Measurements from ENCODE around the gene ICAM1.

Gene ICAM1

DNA sequence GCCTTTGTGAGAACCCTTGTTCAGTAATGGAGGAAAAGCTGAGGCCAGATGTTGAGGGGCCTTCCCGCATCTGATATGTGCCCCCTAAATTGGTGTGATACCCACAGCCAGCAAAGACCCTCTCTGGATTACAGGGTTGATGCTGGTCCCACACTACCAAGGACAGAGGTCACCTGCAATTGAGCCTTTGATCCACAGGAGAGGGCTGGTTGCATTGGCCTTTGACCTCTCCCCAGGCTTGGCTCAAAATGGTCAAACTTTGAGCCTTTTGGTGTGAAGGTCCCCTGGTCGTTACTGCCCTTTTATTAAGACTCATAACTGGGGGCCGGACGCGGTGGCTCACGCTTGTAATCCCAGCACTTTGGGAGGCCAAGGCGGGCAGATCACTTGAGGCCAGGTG, 27.3 kb upstream of the ICAM1 start:
- DNase-seq (ENCODE audit: low read depth in 2 of 2) = no peak

DNA sequence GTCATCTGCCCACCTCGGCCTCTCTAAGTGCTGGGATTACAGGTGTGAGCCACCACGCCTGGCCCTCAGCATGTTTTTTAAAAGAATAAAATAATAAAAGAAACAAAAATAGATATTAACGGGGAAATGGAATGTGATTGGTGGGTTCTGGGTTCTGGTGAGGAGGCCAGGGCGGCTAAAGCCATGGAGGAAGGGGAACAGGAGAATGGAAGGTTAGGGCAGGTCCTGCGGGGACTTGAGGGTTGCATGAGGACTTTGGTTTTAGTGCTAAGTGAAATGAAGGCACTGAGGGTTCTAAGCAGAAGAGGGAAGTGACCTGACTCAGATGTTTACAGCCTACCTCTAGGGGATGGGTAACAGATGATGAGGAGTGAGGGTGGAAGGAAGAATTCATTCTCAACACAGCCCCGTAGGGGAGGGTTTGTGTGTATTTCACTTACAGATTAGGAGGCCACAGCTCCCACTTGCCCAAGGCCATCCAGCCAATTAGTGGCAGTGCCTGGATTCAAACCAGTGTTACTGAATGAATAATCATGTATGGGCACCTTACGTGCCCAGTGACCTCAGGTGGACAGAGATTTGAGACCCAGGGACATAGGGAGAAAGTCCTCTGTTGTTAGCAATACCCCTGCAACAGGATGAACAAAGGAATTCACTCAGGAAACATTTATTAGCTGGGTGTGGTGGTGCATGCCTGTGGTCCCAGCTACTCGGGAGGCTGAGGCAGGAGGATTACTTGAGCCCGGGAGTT, 25.6 kb upstream of the ICAM1 start:
- DNase-seq (ENCODE audit: low read depth in 2 of 2) = no peak

DNA sequence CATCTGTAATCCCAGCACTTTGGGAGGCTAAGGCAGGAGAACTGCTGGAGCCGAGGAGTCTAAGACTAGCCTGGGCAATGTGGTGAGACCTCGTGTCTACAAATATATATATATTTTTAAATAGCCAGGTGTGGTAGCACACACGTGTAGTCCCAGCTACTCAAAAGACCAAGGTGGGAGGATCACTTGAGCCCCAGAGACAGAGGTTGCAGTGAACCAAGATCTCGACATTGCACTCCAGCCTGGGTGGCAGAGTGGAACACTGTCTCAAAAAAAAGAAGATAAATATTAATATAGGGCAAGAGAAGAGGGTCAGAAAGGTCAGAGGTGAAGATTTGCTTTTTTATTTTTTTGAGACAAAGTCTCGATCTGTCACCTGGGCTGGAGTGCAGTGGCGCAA, 24.4 kb upstream of the ICAM1 start:
- no peak for DNase-seq (ENCODE audit: low read depth in 2 of 2)

DNA sequence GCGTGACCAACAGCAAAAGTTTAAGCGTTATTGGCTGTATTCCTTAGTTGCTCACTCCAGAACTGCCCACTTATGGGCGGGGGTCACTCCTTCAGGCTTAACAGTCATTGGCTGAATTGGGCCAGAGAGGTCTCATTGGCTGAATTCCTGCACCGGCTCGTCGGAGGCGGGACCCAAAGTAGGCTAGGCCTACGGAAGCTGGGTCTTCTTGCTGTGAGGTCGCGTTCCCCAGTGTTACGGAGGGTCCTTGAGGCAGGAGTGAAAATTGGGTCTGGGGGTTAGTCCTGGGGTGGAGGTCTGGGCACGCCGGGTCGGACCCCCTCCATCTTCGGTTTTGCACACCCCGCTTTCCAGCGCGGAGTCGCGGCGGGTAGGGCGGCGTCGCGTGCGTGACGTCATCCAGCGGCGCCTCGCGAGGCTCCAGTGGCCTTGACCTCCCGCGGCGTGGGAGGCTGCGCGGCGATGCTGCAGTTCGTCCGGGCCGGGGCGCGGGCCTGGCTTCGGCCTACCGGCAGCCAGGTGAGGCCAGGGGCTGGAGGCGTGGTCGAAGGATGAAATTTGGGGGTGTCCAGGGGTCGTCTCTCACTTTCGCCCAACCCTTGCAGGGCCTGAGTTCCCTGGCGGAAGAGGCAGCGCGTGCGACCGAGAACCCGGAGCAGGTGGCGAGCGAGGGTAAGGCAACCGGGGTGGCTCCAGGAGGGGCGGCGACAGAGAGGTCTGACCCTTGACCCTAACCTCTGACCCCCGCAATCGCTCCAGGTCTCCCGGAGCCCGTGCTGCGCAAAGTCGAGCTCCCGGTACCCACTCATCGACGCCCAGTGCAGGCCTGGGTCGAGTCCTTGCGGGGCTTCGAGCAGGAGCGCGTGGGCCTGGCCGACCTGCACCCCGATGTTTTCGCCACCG, 18.9 kb upstream of the ICAM1 start, which contains the start of gene MRPL4:
Gene MRPL4, plus strand, starts transcription at position 423 of the 903 bp plus-strand sequence. Its CDS starts 40 bp downstream, at position 463.
- DNase-seq (ENCODE audit: low read depth in 2 of 2) = peak; percentile 89 to 94

DNA sequence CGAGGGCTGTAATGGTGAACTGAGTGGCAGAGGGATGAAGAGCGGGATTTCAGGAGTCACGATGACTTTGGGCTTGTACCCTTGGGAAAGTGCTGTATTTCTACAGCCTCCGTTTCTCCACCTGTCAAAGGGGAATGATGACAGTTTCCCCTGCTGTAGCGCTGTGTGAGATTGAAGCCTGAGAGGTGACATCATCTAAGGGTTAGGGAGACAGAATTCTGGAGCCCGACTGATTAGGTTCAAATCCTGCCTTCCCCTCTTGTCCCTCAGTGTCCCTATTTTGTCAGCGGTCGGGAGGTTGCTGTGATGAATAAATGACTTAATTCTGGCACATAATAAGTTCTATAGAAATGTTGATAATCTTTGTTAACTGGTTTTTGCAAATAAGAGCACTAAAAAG, 18.2 kb upstream of the ICAM1 start:
- DNase-seq (ENCODE audit: low read depth in 2 of 2) = no peak

DNA sequence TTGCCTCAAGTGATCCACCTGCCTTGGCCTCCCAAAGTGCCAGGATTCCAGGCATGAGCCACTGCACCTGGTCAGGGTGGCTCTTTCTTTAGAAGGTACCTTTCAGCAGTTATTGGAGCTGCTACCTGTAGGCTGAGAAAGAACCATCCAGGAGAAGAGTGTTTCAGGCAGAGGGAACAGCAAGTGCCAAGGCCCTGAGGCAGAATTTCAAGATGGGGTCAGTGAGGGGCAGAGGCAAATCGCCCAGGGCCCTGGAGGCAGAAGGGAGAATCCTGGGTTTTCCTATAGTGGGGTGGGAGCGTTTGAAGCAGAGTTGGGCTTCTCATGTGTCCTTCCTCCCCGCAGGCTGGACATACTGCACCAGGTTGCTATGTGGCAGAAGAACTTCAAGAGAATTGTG, 16.7 kb upstream of the ICAM1 start:
- DNase-seq (ENCODE audit: low read depth in 2 of 2) = no peak

DNA sequence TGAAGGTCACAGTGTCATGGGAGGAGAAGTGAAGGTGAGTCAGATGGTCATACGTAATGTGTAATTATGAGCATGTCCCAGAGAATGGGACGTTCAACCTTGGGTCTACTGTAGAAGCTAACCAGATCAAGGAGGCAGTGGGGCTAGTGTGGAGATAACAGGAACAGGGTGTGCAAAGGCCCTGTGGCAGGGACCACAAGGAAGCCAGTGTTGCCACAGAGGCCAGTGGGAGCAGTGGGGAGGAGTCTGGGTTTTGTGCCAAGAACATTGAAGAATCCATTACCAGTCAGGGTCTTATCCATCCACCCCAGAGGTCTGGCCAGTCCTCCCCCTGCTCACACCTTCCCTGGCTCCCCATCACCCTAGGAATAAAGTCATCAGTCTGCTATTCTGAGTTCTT, 15.6 kb upstream of the ICAM1 start:
- DNase-seq (ENCODE audit: low read depth in 2 of 2) = no peak

DNA sequence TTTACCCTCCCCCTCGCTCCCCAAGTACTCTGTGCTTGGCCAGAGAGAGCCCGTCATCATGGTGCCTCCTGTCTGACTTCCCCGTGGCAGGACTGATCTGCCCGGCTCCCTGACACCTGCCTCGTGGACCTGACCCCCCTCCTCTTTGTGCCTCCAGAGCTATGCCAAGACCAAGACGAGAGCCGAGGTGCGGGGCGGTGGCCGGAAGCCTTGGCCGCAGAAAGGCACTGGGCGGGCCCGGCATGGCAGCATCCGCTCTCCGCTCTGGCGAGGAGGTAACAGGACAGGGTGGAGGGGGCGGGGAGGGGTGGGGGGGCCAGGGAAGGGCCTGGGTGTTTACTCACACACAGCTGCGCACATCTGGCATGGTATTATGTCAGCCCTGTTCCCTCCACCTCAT, 14.4 kb upstream of the ICAM1 start:
- DNase-seq (ENCODE audit: low read depth in 2 of 2) = no peak

DNA sequence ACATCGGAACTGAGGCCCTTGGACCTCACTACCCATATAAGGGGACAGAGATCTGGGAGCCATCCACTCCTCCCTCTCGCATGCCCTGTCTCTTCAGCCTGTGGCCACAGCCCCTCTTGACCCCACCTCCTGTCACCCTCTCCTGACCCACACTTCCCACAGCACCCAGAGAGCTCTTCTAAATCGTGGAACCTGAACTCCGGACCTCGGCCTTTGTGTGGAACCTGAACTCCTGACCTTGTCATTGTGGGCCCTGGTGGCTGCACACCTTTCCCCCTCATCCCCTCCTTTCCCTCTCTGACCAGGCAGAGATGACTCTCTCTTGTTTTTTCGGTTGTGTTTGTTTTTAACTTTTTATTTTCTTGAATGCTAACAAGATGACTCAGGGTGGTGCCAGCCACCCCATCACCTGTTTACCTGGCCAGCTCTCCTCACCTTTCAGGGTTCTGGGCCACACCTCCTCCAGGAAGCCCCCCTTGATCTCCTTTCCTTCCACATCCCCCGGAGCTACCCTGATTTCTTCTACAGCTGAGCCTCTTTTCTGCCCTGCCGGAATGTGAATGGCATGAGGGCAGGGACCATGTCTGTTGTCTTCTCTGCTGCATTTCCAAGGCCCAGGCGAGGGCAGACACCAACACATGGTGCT, 13.8 kb upstream of the ICAM1 start:
- no peak for DNase-seq (ENCODE audit: low read depth in 2 of 2)

DNA sequence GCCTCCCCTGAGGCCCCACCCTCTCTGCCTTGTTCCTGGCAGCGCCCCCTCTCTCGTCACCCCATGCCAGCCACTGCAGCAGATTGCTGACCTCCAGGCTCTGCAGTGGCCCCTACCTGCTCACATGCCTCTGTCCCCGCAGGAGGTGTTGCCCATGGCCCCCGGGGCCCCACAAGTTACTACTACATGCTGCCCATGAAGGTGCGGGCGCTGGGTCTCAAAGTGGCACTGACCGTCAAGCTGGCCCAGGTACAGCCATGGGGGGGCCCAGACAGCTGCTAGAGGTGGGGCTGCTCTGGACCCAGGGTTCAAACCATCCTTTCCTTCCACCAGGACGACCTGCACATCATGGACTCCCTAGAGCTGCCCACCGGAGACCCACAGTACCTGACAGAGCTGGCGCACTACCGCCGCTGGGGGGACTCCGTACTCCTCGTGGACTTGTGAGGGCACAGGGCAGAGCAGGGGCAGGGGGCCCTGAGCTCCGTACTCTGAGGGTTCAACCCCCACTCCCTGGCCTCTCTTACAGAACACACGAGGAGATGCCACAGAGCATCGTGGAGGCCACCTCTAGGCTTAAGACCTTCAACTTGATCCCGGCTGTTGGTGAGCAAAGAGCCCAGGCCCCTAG, 12.7 kb upstream of the ICAM1 start:
- no peak for DNase-seq (ENCODE audit: low read depth in 2 of 2)

DNA sequence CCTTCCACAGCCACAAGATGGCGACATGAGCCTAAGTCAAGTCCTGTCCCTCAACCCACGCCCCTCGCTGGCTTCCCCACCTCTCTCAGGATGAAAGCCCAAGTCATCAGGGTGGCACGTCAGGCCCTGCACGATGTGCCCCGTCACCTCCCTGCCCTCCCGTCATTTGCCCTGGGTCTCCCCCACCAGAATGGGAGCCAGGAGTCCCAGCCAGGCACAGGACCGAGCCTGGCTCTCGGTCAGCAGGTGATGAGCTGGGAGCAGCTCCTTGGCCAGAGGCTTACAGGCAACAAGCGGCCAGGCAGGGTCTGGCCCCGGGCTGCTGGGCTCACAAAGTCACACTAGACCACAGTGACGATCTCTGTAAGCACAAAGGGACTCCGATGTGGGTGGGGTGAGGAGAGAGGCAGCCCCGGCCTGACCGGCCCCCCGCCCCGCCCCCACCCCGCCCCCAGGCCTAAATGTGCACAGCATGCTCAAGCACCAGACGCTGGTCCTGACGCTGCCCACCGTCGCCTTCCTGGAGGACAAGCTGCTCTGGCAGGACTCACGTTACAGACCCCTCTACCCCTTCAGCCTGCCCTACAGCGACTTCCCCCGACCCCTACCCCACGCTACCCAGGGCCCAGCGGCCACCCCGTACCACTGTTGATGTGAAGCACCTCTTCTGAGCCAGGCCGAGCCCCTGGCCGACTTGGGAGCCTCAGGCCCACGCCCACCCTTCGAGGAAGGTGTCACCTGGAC, 11.6 kb upstream of the ICAM1 start:
- peak; percentile 80 to 89 for DNase-seq (ENCODE audit: low read depth in 2 of 2)

DNA sequence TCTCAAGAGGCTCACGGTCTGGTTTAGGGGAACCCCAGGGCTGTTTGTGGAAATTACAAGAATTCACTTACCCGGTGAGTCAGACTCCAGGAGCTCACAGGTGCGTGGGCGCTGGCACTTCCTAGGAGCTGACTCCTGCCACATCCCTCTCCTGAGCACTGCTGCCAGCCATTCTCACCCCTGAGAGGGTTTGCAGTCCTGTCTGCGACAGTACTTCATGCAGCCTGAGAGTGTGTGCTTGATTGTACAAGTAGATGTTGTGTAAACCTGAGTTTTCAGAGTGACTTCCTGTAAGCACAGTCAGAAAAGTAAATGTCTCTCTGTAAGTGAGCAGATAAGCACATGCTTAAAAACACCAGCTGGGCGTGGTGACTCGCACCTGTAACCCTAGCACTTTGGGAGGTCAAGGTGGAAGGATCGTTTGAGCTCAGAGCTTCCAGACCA, 10.8 kb upstream of the ICAM1 start:
- no peak for DNase-seq (ENCODE audit: low read depth in 2 of 2)

DNA sequence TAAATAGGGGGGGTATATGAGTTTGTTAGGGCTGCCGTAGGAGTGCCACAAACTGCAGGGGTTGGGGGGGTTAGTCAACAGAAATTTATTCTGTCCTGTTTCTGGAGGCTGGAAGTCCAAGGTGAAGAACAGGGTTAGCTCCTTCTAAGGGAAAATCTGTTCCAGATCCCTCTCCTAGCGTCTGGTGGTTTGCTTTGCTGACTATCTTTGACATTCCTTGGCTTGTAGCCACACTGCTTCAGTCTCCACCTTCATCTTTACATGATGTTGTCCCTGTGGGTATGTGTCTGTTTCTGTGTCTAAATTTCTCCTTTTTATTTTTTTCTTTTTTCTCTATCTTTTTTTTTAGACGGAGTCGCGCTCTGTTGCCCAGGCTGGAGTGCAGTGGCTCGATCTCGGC, 8.1 kb upstream of the ICAM1 start:
- no peak for DNase-seq (ENCODE audit: low read depth in 2 of 2)

DNA sequence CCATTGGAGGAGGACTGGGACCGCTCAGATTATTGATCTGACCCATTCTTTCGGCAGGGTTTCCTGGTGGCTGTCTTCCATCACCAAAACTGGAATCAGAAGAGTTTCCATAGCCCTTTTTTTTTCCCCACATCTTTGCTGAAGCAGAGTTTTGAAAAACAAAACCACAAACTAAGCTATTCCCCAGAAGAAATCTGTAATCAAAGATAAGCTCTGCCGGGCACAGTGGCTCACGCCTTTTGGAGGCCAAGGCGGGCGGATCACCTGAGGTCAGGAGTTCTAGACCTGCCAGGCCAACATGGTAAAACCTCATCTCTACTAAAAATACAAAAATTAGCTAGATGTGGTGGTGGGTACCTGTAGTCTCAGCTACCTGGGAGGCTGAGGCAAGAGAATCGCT, 4.2 kb upstream of the ICAM1 start:
- DNase-seq (ENCODE audit: low read depth in 2 of 2) = no peak

DNA sequence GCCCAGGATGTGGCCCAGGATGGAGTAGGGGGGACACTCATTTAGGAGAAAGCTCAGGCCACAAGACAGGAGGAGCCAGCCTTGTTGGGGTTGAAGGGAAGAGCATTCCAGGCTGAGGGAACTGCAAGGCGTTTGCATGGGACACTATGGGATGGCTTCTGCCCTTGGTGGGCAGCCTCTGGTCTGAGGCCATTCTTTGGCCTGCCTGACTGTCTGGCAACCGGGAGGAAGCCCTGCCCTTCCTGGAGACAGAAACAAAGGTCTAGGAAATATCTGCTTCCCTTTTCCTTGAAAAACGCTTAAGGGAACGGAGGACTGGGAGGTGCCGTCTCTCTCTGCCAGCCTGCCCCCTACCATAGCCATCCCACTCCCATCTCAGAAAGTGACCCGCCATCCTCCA, 2.8 kb upstream of the ICAM1 start:
- no peak for DNase-seq (ENCODE audit: low read depth in 2 of 2)

DNA sequence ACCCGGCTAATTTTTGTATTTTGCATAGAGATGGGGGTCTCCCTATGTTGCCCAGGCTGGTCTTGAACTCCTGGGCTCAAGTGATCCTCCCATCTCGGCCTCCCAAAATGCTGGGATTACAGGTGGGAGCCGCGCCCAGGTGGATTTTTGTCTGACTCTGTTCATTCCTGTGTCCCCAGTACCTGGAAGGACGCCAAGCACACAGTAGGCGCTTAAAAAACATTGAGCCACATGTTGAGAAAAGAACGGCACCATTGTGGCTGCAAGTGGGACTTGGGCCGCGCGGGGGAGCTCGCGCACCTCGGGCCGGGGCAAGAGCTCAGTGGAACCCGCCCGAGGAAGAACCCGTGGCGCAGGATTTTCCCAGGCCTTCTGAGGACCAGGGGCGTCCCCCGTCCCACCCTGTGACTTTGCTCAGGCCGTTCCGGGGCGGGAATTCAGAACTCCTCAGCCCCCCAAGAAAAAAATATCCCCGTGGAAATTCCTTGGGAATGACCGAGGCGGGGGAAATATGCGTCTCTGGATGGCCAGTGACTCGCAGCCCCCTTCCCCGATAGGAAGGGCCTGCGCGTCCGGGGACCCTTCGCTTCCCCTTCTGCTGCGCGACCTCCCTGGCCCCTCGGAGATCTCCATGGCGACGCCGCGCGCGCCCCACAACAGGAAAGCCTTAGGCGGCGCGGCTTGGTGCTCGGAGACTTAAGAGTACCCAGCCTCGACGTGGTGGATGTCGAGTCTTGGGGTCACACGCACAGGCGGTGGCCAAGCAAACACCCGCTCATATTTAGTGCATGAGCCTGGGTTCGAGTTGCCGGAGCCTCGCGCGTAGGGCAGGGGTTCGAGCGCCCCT, 1.4 kb upstream of the ICAM1 start:
- DNase-seq (ENCODE audit: low read depth in 2 of 2) = peak; percentile 67 to 79

DNA sequence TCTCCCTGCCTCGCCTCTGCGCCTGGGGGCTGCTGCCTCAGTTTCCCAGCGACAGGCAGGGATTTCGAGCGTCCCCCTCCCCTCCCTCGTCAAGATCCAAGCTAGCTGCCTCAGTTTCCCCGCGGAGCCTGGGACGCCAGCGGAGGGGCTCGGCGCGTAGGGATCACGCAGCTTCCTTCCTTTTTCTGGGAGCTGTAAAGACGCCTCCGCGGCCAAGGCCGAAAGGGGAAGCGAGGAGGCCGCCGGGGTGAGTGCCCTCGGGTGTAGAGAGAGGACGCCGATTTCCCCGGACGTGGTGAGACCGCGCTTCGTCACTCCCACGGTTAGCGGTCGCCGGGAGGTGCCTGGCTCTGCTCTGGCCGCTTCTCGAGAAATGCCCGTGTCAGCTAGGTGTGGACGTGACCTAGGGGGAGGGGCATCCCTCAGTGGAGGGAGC, 722 bp upstream of the ICAM1 start:
- peak in 1 of 2 donors; percentile 56 for DNase-seq (ENCODE audit: low read depth in 2 of 2)

DNA sequence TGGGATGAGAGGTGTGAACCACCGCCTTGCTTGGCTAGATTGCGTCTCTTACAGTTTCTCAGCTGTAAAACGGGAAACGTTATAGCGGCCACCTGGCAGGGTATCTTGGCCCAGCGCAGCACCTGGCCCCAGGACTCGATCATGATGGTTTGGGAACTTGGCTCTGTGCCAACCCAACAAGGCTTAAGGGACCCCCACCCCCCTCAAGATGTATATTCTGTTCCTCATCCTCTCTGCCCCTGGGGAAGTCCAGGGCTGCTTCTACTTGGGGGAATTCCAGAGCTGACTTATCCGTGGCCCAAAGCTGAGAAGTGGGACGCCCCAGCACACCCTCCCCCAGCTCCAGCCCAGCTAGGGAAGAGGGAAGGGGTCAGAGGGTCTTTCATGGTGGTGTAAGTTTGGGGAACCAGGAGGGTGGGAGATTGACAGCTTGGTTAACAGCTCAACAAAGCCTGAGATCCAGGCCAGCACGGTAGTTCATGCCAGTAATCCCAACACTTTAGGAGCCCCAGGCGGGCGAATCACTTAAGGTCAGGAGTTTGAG, 695 bp downstream of the ICAM1 start:
- no peak for DNase-seq (ENCODE audit: low read depth in 2 of 2)

DNA sequence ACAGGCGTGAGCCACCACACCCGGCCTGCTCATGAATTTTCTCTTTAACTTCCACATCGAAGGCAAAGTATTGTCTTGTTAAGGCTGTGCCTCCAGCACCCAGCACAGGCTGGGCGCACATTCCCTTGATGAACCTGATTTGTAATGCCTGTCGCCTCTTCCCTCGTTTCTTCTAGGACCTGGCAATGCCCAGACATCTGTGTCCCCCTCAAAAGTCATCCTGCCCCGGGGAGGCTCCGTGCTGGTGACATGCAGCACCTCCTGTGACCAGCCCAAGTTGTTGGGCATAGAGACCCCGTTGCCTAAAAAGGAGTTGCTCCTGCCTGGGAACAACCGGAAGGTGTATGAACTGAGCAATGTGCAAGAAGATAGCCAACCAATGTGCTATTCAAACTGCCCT, 3.7 kb downstream of the ICAM1 start:
- DNase-seq (ENCODE audit: low read depth in 2 of 2) = no peak

All from activated CD8-positive, alpha-beta memory T cell treated with anti-CD3 and anti-CD28 coated beads for 4 hours (primary cell).